Pulmonary artery endothelial cell (primary cell): ENCODE results near the gene P2RX7. TPM values are rescaled to one million over a fixed set of nuclear protein-coding genes. Genes with fewer than 3 reads are reported as not detected.
"Not testable (repeated sequence)": the region's sequence is repeated elsewhere in the genome, so short reads cannot be mapped to it uniquely, and the experiment has no call there.

Experiments used
- DNase-seq: peaks from one replicate; pipeline ENCODE4 v3.0.0-alpha.2; 2011; ENCODE audit warnings: low read depth, low spot score
- total RNA-seq: library from RNA; depleted of rRNA; stranded (reverse); fragments of >200 nt; gene quantifications from 2 replicates; pipeline ENCODE4 v1.2.3, GENCODE V29; 2014

Gene P2RX7
- total RNA-seq, 1 donor from 2014 or later: 1.7 TPM

- DNase-seq: no peak
Measured at GRCh38 chr12:121170151-121170550, 37.5 kb downstream of the P2RX7 start.

DNA sequence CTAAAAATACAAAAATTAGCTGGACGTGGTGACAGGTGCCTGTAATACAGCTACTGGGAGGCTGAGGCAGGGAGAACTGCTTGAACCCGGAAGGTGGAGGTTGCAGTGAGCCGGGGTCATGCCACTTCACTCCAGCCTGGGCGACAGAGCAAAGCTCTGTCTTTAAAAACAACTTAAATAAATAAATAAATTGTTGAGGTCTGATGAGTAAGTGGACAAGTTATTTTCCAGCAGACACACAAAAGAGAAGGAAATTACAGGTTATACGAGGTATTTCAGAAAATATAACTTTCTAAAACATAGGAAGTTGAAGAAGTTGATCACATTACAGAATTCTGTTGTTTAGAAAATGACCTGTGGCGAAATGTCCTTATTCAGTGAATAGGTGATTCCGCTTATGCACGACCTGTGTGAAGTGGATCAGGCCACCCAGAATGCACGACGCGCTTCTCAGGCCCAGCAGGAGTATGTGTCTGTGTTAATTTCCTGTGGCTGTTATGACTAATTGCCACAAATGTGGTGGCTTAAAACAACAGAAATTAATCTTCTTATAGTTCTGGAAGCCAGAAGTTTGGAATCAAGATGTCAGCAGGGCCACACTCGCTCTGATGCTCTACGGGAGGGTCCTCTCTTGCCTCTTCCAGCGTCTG, 38.1 kb downstream of the P2RX7 start:
- peak; percentile 45 for DNase-seq

GRCh38 chr12:121172145-121172544, 39.5 kb downstream of the P2RX7 start:
- DNase-seq: no peak

DNA sequence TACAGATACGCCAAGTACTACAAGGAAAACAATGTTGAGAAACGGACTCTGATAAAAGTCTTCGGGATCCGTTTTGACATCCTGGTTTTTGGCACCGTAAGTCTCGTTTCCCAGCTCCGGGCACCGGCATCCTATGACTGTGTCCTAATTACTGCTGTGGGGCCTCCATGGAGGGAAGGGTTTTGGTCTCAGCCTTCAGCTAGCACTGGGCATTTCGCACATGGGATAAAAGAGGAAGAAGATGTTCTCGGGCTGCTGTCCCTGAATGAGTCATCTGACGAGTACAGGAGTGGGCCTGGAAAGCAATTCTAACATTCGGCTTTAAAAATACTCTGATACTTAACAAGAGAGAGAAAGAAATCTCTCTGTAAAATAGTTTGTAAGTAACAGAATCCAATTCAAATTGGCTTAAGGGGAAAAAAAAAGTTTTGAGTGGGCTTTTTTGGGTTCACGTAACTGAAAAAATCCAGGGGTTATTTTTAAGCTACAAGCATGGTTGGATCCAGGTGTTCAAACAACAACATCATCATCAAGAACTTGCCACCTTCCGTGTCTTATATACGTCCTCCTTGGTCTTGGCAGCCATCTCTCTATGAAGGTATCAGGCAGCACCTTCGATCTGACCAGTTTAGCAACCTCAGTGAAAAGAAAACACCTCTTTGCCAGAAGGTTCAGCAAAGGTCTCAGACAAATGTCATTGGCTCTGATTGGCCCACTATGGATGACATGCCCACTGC, 42.9 kb downstream of the P2RX7 start:
- no peak for DNase-seq

GRCh38 chr12:121176826-121177529, 44.3 kb downstream of the P2RX7 start:
- no peak for DNase-seq

DNA sequence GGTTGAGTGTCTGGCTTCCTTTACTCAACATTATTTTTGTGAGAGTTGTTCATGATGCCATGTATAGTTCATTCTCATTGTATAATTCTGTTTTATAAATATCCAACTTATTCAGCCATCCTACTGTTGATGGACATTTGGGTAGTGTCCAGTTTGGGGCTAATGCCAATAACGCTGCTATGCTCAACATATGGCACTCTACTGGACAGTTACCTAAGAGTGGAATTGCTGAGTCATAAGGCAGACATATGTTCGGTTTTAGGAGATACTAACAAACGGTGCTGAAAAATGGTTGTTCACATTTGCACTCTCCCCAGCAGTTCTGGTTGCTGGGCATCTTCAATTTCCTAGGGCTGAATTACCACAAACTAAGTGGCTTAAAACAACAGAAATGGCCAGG, 48.5 kb downstream of the P2RX7 start:
- DNase-seq: no peak

- no peak for DNase-seq
Measured at GRCh38 chr12:121182222-121182893, 49.7 kb downstream of the P2RX7 start.

DNA sequence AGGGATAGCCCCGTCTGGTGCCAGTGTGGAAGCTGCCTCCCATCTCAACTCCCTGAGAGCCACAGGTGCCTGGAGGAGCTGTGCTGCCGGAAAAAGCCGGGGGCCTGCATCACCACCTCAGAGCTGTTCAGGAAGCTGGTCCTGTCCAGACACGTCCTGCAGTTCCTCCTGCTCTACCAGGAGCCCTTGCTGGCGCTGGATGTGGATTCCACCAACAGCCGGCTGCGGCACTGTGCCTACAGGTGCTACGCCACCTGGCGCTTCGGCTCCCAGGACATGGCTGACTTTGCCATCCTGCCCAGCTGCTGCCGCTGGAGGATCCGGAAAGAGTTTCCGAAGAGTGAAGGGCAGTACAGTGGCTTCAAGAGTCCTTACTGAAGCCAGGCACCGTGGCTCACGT, 51.7 kb downstream of the P2RX7 start:
- no peak for DNase-seq

DNA sequence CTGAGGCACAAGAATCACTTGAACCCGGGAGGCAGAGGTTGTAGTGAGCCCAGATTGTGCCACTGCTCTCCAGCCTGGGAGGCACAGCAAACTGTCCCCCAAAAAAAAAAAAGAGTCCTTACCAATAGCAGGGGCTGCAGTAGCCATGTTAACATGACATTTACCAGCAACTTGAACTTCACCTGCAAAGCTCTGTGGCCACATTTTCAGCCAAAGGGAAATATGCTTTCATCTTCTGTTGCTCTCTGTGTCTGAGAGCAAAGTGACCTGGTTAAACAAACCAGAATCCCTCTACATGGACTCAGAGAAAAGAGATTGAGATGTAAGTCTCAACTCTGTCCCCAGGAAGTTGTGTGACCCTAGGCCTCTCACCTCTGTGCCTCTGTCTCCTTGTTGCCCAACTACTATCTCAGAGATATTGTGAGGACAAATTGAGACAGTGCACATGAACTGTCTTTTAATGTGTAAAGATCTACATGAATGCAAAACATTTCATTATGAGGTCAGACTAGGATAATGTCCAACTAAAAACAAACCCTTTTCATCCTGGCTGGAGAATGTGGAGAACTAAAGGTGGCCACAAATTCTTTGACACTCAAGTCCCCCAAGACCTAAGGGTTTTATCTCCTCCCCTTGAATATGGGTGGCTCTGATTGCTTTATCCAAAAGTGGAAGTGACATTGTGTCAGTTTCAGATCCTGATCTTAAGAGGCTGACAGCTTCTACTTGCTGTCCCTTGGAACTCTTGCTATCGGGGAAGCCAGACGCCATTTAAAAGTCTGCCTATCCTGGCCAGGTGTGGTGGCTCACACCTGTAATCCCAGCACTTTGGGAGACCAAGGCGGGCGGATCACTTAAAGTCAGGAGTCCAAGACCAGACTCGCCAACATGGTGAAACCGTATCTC, 52.6 kb downstream of the P2RX7 start:
- DNase-seq: no peak

- DNase-seq: no peak
Measured at GRCh38 chr12:121186826-121187225, 54.1 kb downstream of the P2RX7 start.

DNA sequence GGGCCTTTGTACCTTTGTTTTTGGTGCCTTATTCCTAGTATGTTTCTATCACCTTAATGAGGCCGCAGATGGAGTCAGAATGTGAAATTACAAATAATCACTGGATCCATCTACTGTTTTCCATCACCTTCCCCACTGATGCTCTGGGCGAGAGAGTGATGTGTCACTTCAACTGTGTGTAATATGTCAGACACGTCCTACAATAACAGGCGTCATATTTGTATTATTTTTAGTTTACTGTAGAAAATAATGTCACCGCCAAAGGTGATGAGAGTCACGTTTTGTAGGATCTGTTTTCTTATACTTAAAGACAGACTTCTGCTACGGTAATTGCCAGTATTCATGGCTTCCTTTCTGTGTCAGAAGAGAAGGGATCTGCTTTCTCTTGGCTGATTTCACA, 54.8 kb downstream of the P2RX7 start:
- no peak for DNase-seq

GRCh38 chr12:121188227-121188626, 55.6 kb downstream of the P2RX7 start:
- DNase-seq: no peak

DNA sequence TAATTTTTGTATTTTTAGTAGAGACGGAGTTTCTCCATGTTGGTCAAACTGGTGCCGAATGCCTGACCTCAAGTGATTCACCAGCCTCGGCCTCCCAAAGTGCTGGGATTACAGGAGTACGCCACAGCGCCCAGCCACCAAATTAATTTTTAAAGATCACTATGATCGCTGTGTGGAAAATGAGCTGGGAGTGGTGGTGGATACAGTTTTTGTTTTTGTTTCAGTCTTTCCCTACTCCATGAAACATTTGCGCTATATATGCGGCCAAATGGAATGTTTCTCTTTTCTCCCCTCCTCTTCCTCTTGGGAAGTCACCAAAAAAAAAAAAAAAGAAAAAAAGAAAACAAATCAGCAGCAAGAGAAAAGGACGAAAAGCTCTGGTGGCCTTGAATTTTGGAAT, 56.5 kb downstream of the P2RX7 start:
- no peak for DNase-seq

DNA sequence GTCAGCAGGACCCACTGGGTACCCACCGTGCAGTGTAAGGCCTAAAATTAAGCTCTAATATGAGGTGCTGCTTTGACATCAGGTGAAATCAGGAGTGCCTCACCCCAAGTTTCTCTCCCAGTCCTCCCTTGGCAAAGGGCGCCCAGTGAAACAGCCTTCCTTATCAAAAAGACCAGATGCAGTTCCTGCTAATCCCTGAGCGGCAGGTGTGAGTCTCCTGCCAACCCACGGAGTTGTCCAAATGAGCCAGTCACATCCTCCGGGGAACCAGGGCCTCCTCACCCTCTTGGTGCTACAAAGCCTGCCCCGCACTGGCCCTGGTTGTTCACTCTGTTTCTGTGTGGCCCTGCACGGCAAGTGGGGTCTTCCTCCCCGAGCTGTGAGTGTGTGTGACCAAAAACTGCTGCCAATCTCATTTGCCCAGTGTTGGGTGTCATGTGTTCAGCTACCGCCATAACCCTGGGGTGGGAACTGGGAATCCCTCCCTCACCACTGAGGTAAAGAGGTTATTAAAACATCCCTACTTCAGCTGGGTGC, 57.0 kb downstream of the P2RX7 start:
- DNase-seq: no peak

DNA sequence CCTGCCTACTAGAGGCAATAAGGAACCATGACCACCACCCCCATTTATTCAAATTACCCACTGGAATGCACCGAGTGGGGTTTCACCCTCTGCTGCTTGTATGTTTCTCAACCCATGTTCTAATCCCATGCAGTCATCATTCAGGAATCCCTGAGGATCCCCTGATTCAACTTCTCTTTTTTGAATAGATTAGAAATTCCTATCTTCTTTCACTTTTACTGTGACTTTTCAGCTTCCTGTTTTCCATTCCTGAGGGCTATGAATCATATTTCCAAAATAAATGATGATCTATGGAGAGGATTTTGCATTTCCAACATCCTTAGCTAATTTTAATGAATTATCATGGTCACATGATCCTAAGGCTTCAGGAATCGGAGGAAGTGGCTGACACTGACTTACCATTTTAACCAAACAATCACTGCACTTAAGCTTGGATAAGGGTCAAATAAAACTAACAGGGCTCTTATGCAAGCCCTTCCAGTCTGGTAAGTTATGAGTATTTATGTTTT, 57.9 kb downstream of the P2RX7 start:
- peak; percentile 89 for DNase-seq

DNA sequence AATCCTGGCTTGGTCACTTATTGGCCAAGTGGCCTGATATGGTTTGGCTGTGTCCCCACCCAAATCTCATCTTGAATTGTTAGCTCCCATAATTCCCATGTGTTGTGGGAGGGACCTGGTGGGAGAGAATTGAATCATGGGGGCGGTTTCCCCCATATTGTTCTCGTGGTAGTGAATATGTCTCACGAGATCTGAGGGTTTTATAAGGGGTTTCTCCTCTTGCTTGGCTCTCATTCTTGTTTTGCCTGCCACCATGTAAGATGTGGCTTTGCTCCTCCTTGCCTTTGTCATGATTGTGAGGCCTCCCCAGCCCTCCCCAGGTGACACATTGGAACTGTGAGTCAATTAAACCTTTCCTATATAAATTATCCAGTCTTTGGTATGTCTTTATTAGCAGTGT, 58.5 kb downstream of the P2RX7 start:
- no peak for DNase-seq

- peak; percentile 88 for DNase-seq
Measured at GRCh38 chr12:121196902-121197301, 64.2 kb downstream of the P2RX7 start.

DNA sequence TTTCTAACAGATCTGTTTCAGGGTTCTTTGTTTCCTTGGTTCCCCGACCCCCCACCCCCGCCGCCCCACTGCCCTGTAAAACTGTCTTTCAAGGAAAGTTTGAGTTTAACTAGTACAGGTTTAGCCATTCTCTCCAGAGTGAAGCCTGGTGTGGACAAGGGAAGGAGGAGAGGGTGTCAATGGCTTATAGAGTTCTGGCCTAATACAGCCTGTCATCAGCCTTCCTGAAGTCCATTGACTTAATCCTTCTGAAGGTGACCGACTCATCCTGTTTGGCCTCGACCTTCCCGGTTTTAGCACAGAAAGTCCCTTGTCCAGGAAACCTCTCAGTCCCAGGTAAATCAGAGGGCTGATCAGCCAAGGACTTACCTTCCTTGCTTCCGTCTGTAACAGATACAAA, 66.3 kb downstream of the P2RX7 start:
- DNase-seq: no peak

- not testable (repeated sequence) for DNase-seq
Measured at GRCh38 chr12:121201140-121201539, 68.5 kb downstream of the P2RX7 start.
